HG03342 (cell line): ENCODE data around the gene CCIN.

Experiments
- ATAC-seq: cut with Tn5 transposase; IDR thresholded peaks from one replicate; pipeline ENCODE4 v1.9.1; 2021; ENCODE audit warnings: mild to moderate bottlenecking, moderate library complexity; ENCODE audit not compliant: unreplicated experiment

Gene CCIN

DNA sequence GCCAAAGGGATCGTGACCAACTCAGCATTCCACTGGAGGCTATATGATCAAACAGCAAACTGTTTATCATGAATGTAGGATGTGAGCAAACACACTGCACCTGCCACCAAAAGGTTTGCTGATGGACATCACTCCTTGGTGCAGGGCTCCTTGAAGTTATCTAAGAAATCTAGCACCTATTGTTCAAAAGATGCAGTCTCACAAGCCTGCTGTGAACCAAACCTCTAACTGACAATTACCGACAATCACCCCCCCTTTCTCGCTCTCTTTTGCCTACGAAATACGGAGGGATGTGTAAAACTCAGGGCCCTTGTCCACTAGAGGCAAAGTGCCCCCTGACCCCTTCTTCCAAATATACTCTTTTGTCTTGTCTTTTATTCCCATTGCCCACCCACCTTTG is 19.0 kb downstream of the CCIN start:
- ATAC-seq = no peak

GRCh38 chr9:36189976-36190375 is 20.8 kb downstream of the CCIN start:
- ATAC-seq = no peak

- ATAC-seq = peak; percentile 98
Measured at GRCh38 chr9:36190388-36191289, 21.5 kb downstream of the CCIN start, which contains the start of gene CLTA. Gene CLTA (plus strand): TSS chr9:36190921. CDS start chr9:36191057, 136 bp downstream.

DNA sequence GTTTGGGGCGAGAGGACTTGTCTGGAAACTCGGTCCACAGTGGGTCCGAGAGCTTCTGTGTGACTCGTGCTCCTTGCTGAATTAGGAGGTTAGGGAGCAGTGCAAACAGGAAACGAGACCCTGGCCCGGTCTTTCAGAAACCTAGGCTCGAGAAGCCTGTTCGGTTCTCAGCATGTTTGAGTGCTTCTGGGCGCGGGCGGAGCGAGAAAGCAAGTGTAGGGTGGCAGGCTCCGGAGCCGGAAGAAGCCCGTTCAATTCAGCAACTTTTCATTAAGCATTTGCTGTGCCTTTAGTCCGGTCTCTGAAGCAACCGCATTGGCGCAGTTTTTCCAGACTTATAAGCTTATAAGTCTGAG is 22.1 kb downstream of the CCIN start:
- ATAC-seq = no peak

GRCh38 chr9:36191686-36192085 is 22.5 kb downstream of the CCIN start:
- no peak for ATAC-seq

GRCh38 chr9:36192196-36192595 is 23.0 kb downstream of the CCIN start:
- ATAC-seq = no peak

GRCh38 chr9:36193023-36193422 is 23.8 kb downstream of the CCIN start:
- no peak for ATAC-seq

DNA sequence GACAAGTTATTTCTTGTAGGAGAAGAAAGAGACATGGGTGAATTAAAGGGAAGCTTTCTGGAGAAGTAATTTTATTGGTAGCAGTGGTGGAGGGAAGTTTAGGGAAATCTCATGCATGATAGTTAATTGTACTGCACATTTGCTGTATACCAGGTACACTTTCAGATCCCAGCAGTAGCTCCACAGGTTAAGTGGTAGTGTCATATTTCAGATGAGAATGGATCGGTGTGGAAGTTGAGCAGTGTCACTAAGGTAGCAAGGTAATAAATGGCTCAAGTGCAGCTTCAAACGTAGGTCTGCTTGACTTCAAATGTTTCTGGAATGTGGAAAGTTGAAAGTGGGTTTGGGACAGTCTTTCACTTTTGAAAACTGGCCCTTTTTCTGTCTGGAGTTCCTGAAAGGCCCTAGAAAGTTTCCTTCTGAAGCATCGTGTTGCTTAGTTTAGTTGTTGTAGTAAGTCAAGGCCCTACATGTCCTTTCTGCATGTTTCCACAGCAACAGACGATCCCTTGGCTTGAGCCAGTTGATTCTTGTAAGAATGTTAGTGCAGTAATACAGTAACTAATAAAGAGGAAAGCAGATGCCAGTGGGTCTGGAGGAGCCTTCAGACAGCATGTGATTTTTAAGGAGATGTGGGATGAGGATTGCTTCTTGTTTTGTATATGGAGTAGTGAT is 25.3 kb downstream of the CCIN start:
- ATAC-seq = no peak

GRCh38 chr9:36204906-36205547 is 35.8 kb downstream of the CCIN start:
- no peak for ATAC-seq

- no peak for ATAC-seq
Measured at GRCh38 chr9:36207016-36207415, 37.8 kb downstream of the CCIN start.

- no peak for ATAC-seq
Measured at GRCh38 chr9:36207546-36208012, 38.4 kb downstream of the CCIN start.

GRCh38 chr9:36208521-36209253 is 39.5 kb downstream of the CCIN start:
- ATAC-seq = no peak

- no peak for ATAC-seq
Measured at GRCh38 chr9:36210722-36211121, 41.5 kb downstream of the CCIN start.

- ATAC-seq = no peak
Measured at GRCh38 chr9:36211510-36211909, 42.3 kb downstream of the CCIN start.

DNA sequence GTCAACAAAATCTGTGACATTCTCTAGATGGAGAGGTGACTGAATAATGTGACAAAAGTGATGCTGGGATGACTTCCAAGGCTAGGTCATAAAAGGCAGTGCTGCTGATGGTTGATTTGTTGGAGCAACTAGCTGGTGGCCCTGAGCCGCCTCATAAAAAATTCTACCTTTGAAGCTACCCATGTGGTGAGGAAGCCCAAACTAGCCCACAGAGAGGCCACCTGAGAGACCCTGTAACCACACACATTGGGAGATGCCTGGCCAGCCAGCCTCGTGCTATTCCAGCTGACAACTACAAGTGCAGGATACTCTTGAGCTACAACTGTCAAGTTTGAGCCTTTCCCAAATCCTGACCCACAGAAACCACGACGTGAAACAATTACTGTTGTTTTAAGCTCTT is 44.2 kb downstream of the CCIN start:
- no peak for ATAC-seq

GRCh38 chr9:36213989-36214388 is 44.8 kb downstream of the CCIN start:
- ATAC-seq = no peak

- ATAC-seq = no peak
Measured at GRCh38 chr9:36214571-36214970, 45.4 kb downstream of the CCIN start.

GRCh38 chr9:36217256-36217968 is 48.2 kb downstream of the CCIN start:
- ATAC-seq = no peak

DNA sequence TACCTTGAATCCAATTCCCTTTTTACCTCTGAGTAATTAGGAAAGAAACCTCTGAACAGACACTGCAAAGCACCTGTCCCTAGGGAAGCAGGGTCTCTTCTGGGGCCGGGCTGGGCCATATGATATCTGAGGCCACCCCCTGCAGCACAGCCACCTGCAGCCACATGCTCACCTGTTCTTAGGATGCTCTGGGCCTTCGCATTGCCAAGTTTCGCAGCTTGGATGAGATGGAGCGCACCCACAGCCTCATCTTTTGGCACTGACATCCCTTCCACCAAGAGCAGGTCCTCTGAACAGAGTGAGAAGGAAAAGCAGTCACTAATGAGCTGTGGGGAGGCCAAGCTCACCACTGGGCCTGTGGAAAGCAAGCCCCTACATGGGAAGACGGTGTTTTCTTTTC is 48.8 kb downstream of the CCIN start:
- no peak for ATAC-seq

DNA sequence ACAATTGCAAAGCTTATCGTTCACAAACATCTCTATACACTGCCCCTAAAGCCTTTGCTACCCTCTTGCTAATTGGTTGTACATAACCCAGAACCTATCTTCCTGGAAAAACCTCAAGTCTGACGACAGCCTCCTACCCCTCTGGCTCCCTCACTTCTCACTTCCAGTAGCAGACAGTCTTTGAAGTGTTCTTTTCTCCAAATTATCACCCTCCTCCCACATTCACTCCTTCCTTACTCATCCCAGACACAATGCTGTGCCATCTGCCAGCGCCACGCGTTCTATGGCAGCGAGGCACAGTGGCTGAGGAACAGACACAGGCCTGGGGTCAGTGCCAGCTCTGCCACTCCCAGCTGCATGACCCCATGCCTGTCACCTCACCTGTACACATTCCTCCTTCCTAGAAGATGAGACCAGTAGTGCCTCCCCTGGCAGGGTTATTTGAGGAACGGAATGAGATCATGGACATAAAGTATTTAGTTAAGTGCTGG is 49.3 kb downstream of the CCIN start:
- ATAC-seq = no peak
